ENCODE measurements around the gene CAMSAP2.

Gene CAMSAP2, protein sequence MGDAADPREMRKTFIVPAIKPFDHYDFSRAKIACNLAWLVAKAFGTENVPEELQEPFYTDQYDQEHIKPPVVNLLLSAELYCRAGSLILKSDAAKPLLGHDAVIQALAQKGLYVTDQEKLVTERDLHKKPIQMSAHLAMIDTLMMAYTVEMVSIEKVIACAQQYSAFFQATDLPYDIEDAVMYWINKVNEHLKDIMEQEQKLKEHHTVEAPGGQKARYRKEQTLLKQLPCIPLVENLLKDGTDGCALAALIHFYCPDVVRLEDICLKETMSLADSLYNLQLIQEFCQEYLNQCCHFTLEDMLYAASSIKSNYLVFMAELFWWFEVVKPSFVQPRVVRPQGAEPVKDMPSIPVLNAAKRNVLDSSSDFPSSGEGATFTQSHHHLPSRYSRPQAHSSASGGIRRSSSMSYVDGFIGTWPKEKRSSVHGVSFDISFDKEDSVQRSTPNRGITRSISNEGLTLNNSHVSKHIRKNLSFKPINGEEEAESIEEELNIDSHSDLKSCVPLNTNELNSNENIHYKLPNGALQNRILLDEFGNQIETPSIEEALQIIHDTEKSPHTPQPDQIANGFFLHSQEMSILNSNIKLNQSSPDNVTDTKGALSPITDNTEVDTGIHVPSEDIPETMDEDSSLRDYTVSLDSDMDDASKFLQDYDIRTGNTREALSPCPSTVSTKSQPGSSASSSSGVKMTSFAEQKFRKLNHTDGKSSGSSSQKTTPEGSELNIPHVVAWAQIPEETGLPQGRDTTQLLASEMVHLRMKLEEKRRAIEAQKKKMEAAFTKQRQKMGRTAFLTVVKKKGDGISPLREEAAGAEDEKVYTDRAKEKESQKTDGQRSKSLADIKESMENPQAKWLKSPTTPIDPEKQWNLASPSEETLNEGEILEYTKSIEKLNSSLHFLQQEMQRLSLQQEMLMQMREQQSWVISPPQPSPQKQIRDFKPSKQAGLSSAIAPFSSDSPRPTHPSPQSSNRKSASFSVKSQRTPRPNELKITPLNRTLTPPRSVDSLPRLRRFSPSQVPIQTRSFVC (N-terminal part only)

DNA sequence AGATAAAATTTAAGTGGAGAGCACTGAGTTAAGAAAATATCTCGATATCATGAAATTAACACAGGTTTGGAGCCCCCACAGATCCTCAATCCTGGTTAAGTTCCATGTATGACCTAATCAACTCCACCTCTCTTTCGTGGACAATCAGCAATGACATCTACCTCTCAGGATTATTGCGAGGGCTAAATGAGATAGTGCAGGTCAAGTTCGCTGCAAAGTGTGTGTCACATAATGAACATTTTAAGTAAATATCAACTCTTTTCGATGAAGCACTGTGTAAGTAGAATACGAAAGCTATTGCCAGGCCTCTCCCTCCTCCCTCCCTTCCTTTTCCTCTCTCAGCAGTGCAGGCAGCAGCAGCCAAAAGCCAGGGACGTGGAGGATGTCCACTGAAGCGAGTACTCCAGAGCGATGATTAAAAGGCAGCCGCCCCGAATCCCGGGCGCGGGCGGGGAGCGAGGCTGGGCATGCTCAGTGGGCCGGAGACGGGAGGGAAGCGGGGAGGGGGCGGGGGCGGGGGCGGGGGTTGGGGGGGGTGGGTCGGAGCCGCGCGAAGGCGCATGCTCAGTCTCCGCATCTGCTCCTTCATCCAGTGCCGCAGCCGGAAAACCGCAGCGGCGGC, at the start of gene CAMSAP2:
TSS of gene CAMSAP2 (plus strand) at position 567 of the 622 bp plus-strand sequence. CDS start 935 bp downstream, outside the sequence.
- CTCF ChIA-PET = interaction anchor here (0.6 to 1.0 kb wide), 4 partner anchors 43 to 1325 kb away, joined by 3 to 4 read pairs (median 3); no protein-coding TSS in a partner anchor
- POLR2A ChIA-PET = interaction anchor here (1.0 to 2.9 kb wide), 3 partner anchors 12 to 69 kb away, joined by 3 to 35 read pairs (median 6); partner anchors contain the start of gene DDX59

More for the DNA sequence above, at the start of gene CAMSAP2:
- H3K4me1 ChIP-seq (ENCODE audit: control insufficient read depth, insufficient read depth, low read length) = peaks cover 8% of the 10 kb centered on the region; the same call in 1 of the 2 replicates
- peak within 1 kb of the TSS; percentile 93 for H3K27ac ChIP-seq (ENCODE audit: extremely low read depth, low read depth, low read length)
- no peaks in the 10 kb centered on the region for H3K9me3 ChIP-seq (ENCODE audit: control insufficient read depth, insufficient read depth, low read depth, low read length)
- TF ChIP-seq, protein P1, sequence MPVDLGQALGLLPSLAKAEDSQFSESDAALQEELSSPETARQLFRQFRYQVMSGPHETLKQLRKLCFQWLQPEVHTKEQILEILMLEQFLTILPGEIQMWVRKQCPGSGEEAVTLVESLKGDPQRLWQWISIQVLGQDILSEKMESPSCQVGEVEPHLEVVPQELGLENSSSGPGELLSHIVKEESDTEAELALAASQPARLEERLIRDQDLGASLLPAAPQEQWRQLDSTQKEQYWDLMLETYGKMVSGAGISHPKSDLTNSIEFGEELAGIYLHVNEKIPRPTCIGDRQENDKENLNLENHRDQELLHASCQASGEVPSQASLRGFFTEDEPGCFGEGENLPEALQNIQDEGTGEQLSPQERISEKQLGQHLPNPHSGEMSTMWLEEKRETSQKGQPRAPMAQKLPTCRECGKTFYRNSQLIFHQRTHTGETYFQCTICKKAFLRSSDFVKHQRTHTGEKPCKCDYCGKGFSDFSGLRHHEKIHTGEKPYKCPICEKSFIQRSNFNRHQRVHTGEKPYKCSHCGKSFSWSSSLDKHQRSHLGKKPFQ (tag by site-specific recombination; IDR thresholded peaks at IDR 0.05) = no peak
- TF ChIP-seq, protein P2, sequence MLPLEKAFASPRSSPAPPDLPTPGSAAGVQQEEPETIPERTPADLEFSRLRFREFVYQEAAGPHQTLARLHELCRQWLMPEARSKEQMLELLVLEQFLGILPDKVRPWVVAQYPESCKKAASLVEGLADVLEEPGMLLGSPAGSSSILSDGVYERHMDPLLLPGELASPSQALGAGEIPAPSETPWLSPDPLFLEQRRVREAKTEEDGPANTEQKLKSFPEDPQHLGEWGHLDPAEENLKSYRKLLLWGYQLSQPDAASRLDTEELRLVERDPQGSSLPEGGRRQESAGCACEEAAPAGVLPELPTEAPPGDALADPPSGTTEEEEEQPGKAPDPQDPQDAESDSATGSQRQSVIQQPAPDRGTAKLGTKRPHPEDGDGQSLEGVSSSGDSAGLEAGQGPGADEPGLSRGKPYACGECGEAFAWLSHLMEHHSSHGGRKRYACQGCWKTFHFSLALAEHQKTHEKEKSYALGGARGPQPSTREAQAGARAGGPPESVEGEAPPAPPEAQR (tag by site-specific recombination; IDR thresholded peaks at IDR 0.05) = no peak
- TF ChIP-seq, protein P3, sequence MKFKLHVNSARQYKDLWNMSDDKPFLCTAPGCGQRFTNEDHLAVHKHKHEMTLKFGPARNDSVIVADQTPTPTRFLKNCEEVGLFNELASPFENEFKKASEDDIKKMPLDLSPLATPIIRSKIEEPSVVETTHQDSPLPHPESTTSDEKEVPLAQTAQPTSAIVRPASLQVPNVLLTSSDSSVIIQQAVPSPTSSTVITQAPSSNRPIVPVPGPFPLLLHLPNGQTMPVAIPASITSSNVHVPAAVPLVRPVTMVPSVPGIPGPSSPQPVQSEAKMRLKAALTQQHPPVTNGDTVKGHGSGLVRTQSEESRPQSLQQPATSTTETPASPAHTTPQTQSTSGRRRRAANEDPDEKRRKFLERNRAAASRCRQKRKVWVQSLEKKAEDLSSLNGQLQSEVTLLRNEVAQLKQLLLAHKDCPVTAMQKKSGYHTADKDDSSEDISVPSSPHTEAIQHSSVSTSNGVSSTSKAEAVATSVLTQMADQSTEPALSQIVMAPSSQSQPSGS (tag by site-specific recombination; IDR thresholded peaks at IDR 0.05; ENCODE audit: low read depth) = peak; percentile 53; the same call in 1 of the 2 replicates
- TF ChIP-seq ZBTB20 (tag by site-specific recombination; IDR thresholded peaks at IDR 0.05) (peak; percentile 41; the same call in 1 of the 2 replicates), ZNF629 (tag by site-specific recombination; IDR thresholded peaks at IDR 0.05) (peak; percentile 44), ZNF529 (tag by site-specific recombination; IDR thresholded peaks at IDR 0.05; ENCODE audit: insufficient replicate concordance) (no peak), ZBTB21 (tag by site-specific recombination; IDR thresholded peaks at IDR 0.05) (peak; percentile 42), ZBTB8A (tag by site-specific recombination; IDR thresholded peaks at IDR 0.05) (0 out of 2 replicates have a peak, but pooled peaks have one; percentile 6), ZNF2 (tag by site-specific recombination; IDR thresholded peaks at IDR 0.05) (0 out of 2 replicates have a peak, but pooled peaks have one; percentile 12), FEZF1 (tag by site-specific recombination; IDR thresholded peaks at IDR 0.05) (peak; percentile 54; the same call in 1 of the 2 replicates), ZNF664 (tag by site-specific recombination; IDR thresholded peaks at IDR 0.05) (peak; percentile 97), ZNF366 (tag by site-specific recombination; conservative IDR thresholded peaks at IDR 0.05) (peak; percentile 57), TRIM28 (IDR thresholded peaks at IDR 0.05; ENCODE audit: borderline replicate concordance, low read length) (0 out of 2 replicates have a peak, but pooled peaks have one; percentile 48), ZNF341 (tag by site-specific recombination; IDR thresholded peaks at IDR 0.05; ENCODE audit: low read depth) (peak; percentile 83), TCF7L2 (IDR thresholded peaks at IDR 0.05; ENCODE audit: borderline replicate concordance, low read depth, low read length) (peak; percentile 80; the same call in 1 of the 2 replicates), ZEB2 (tag by site-specific recombination; IDR thresholded peaks at IDR 0.05) (0 out of 2 replicates have a peak, but pooled peaks have one; percentile 6), ZBTB17 (tag by site-specific recombination; IDR thresholded peaks at IDR 0.05) (peak; percentile 73; the same call in 1 of the 2 replicates)
- TF ChIP-seq, protein P4, sequence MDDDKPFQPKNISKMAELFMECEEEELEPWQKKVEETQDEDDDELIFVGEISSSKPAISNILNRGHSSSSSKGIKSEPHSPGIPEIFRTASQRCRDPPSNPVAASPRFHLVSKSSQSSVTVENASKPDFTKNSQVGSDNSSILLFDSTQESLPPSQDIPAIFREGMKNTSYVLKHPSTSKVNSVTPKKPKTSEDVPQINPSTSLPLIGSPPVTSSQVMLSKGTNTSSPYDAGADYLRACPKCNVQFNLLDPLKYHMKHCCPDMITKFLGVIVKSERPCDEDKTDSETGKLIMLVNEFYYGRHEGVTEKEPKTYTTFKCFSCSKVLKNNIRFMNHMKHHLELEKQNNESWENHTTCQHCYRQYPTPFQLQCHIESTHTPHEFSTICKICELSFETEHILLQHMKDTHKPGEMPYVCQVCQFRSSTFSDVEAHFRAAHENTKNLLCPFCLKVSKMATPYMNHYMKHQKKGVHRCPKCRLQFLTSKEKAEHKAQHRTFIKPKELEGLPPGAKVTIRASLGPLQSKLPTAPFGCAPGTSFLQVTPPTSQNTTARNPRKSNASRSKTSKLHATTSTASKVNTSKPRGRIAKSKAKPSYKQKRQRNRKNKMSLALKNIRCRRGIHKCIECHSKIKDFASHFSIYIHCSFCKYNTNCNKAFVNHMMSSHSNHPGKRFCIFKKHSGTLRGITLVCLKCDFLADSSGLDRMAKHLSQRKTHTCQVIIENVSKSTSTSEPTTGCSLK (tag by site-specific recombination; IDR thresholded peaks at IDR 0.05) = no peak
- peak within 1 kb of the TSS; percentile 94 for H3K4me3 ChIP-seq (ENCODE audit: low read depth, low read length)
- no peaks in the 10 kb centered on the region for H3K36me3 ChIP-seq (ENCODE audit: control insufficient read depth in 2 of 2, insufficient read depth in 1 of 2, low read length in 2 of 2)
